H1 (cell line): ENCODE data around the gene ZBED1.

ENCODE experiments used
- BACH1 ChIP-seq: IDR thresholded peaks from 2 replicates; pipeline ENCODE4 v1.6.1; 2012; ENCODE audit warnings: low read length, improper control_type of control experiment
- CTCF ChIP-seq, 3 experiments: IDR thresholded peaks; 1 replicate in 2 of 3; 2 replicates in 1 of 3; pipeline versions ENCODE4 v1.5.1 to v1.6.1; 2011; ENCODE audit warnings: low read length in 3 of 3, mild to moderate bottlenecking in 3 of 3, inconsistent platforms in 2 of 3, low read depth in 1 of 3, moderate library complexity in 1 of 3; ENCODE audit not compliant: insufficient read depth in 1 of 3; ENCODE audit errors: control extremely low read depth in 1 of 3
- EP300 ChIP-seq, 2 experiments: IDR thresholded peaks; 1 replicate in 1 of 2; 2 replicates in 1 of 2; pipeline ENCODE4 v1.6.1; 2011 to 2012; ENCODE audit warnings: low read depth in 2 of 2, low read length in 2 of 2, mild to moderate bottlenecking in 2 of 2, borderline replicate concordance in 1 of 2, inconsistent platforms in 1 of 2, moderate library complexity in 1 of 2
- JUND ChIP-seq: IDR thresholded peaks from 2 replicates; pipeline ENCODE4 v1.6.1; 2011; ENCODE audit warnings: mild to moderate bottlenecking, improper control_type of control experiment, low read length
- POLR2AphosphoS5 ChIP-seq: IDR thresholded peaks from 2 replicates; pipeline ENCODE4 v1.6.1; 2011; ENCODE audit warnings: low read depth, low read length
- RAD21 ChIP-seq, 2 experiments: IDR thresholded peaks in 1 of 2; conservative IDR thresholded peaks in 1 of 2; 2 replicates each; pipeline ENCODE4 v1.6.1; 2011; ENCODE audit warnings: low read depth in 2 of 2, low read length in 2 of 2, improper control_type of control experiment in 1 of 2, inconsistent platforms in 1 of 2, mild to moderate bottlenecking in 1 of 2, moderate library complexity in 1 of 2
- RXRA ChIP-seq: IDR thresholded peaks from 2 replicates; pipeline ENCODE4 v1.6.1; 2011; ENCODE audit warnings: low read depth, mild to moderate bottlenecking, low read length, moderate library complexity; ENCODE audit not compliant: insufficient read depth
- USF2 ChIP-seq: IDR thresholded peaks from 2 replicates; pipeline ENCODE4 v1.6.1; 2011; ENCODE audit warnings: low read length, improper control_type of control experiment
- YY1 ChIP-seq: IDR thresholded peaks from 2 replicates; pipeline ENCODE4 v1.6.1; 2011; ENCODE audit warnings: low read depth, mild to moderate bottlenecking, low read length

GRCh38 chrX:2488621-2489285 lies 12.0 kb downstream of the ZBED1 start:
- no peak for TF ChIP-seq EP300 (IDR thresholded peaks at IDR 0.05; ENCODE audit: borderline replicate concordance in 1 of 2, low read depth in 2 of 2, low read length in 2 of 2)
- TF ChIP-seq POLR2AphosphoS5 = no peak
- TF ChIP-seq JUND = no peak
- no peak for TF ChIP-seq USF2
- TF ChIP-seq RXRA = no peak
- no peak for TF ChIP-seq RAD21 (IDR thresholded peaks at IDR 0.05 in 1 of 2, conservative IDR thresholded peaks at IDR 0.05 in 1 of 2; ENCODE audit: low read depth in 2 of 2, low read length in 2 of 2)
- no peak for TF ChIP-seq YY1
- TF ChIP-seq CTCF (IDR thresholded peaks at IDR 0.05; ENCODE audit: control extremely low read depth in 1 of 3, insufficient read depth in 1 of 3, low read depth in 1 of 3, low read length in 3 of 3) = no peak
- no peak for TF ChIP-seq BACH1
